Activated naive CD8-positive, alpha-beta T cell treated with anti-CD3 and anti-CD28 coated beads, Interleukin-2, amount 10 ng/mL, durations not matched to agents 7 days and 5 days (primary cell): ENCODE data around the gene EMC8. TPM values are rescaled to one million over a fixed set of nuclear protein-coding genes. Genes with fewer than 3 reads are reported as not detected.

Experiments
- ATAC-seq: fragments of 150-1000 bp; cut with Tn5 transposase; one replicate; pipeline ENCODE4 v1.10.0; 2021; ENCODE audit warnings: low read depth, moderate library complexity
- POLR2A ChIA-PET: fragments of 350-600 bp; sonication (Branson Sonifier 250); formaldehyde crosslinking; loops from one replicate; lab custom pipeline; 2021; ENCODE audit warnings: antibody characterized with exemption; lab: Charles Lee
- DNase-seq: peaks from one replicate; pipeline ENCODE4 v3.0.0; 2021
- H3K27ac Mint-ChIP-seq: one replicate; pipeline ENCODE4 v1.8.0; 2022; ENCODE audit warnings: mild to moderate bottlenecking, mixed read lengths
- H3K27me3 Mint-ChIP-seq: one replicate; pipeline ENCODE4 v1.8.0; 2022; ENCODE audit warnings: mild to moderate bottlenecking, moderate library complexity, mixed read lengths
- H3K36me3 Mint-ChIP-seq: one replicate; pipeline ENCODE4 v1.8.0; 2021; ENCODE audit warnings: mild to moderate bottlenecking, mixed read lengths
- H3K4me1 Mint-ChIP-seq: one replicate; pipeline ENCODE4 v1.8.0; 2021; ENCODE audit warnings: mixed read lengths
- H3K4me3 Mint-ChIP-seq: one replicate; pipeline ENCODE4 v1.8.0; 2022; ENCODE audit warnings: mild to moderate bottlenecking, moderate library complexity, mixed read lengths
- H3K9me3 Mint-ChIP-seq: one replicate; pipeline ENCODE4 v1.8.0; 2021; ENCODE audit warnings: mixed read lengths
- total RNA-seq, 2 experiments: library from RNA; stranded (reverse); gene quantifications; one replicate each; pipeline ENCODE4 v1.2.3, GENCODE V29; 2021

Gene EMC8
- total RNA-seq, 2 experiments from 2014 or later: 29.2 to 34.1 TPM

- Mint-ChIP-seq H3K27ac (no peak overlapping the region), H3K4me1 (peaks cover 10% of the 10 kb centered on the region), H3K9me3 (no peaks in the 10 kb centered on the region), H3K36me3 (no peaks in the 10 kb centered on the region), H3K27me3 (peaks cover 21% of the 10 kb centered on the region), H3K4me3 (no peak overlapping the region)
- POLR2A ChIA-PET: no interaction called here
- DNase-seq: peak; percentile 59
- ATAC-seq: peak; percentile 50
Observed at GRCh38 chr16:85759631-85760419, 39.5 kb downstream of the EMC8 start.

- no peak overlapping the region for H3K4me3 Mint-ChIP-seq
Observed at GRCh38 chr16:85759136-85759535, 40.2 kb downstream of the EMC8 start.

GRCh38 chr16:85757341-85757822 is 42.0 kb downstream of the EMC8 start:
- Mint-ChIP-seq H3K27me3 (peaks cover 30% of the 10 kb centered on the region), H3K27ac (no peak overlapping the region), H3K9me3 (no peaks in the 10 kb centered on the region), H3K4me3 (no peak overlapping the region), H3K4me1 (peaks cover 10% of the 10 kb centered on the region), H3K36me3 (no peaks in the 10 kb centered on the region)
- DNase-seq (no peak), ATAC-seq (no peak)
- POLR2A ChIA-PET: no interaction called here

More at GRCh38 chr16:85759136-85759535, 40.2 kb downstream of the EMC8 start:
- H3K9me3 Mint-ChIP-seq: no peaks in the 10 kb centered on the region
- H3K27me3 Mint-ChIP-seq: peaks cover 21% of the 10 kb centered on the region
- no peak overlapping the region for H3K27ac Mint-ChIP-seq
- DNase-seq (no peak), ATAC-seq (peak; percentile 24)
- H3K4me1 Mint-ChIP-seq: peaks cover 10% of the 10 kb centered on the region
- H3K36me3 Mint-ChIP-seq: no peaks in the 10 kb centered on the region
- POLR2A ChIA-PET: no interaction called here

- Mint-ChIP-seq H3K4me3 (no peak overlapping the region), H3K9me3 (no peaks in the 10 kb centered on the region), H3K4me1 (peaks cover 10% of the 10 kb centered on the region), H3K27me3 (peaks cover 40% of the 10 kb centered on the region), H3K36me3 (no peaks in the 10 kb centered on the region), H3K27ac (no peak overlapping the region)
- no peak for ATAC-seq
- no peak for DNase-seq
- POLR2A ChIA-PET: no interaction called here
Observed at GRCh38 chr16:85755929-85756768, 43.2 kb downstream of the EMC8 start.

- H3K27me3 Mint-ChIP-seq: peaks cover 36% of the 10 kb centered on the region
- no peak for DNase-seq
- no peak overlapping the region for H3K27ac Mint-ChIP-seq
- no peak overlapping the region for H3K4me3 Mint-ChIP-seq
- peaks cover 14% of the 10 kb centered on the region for H3K4me1 Mint-ChIP-seq
- POLR2A ChIA-PET: no interaction called here
- H3K36me3 Mint-ChIP-seq: no peaks in the 10 kb centered on the region
- no peak for ATAC-seq
- H3K9me3 Mint-ChIP-seq: no peaks in the 10 kb centered on the region
Observed at GRCh38 chr16:85754413-85754812, 44.9 kb downstream of the EMC8 start.

- DNase-seq (no peak), ATAC-seq (no peak)
- H3K4me3 Mint-ChIP-seq: no peak overlapping the region
- H3K36me3 Mint-ChIP-seq: no peaks in the 10 kb centered on the region
- peaks cover 33% of the 10 kb centered on the region for H3K27me3 Mint-ChIP-seq
- POLR2A ChIA-PET: no interaction called here
- peaks cover 11% of the 10 kb centered on the region for H3K4me1 Mint-ChIP-seq
- H3K27ac Mint-ChIP-seq: no peak overlapping the region
- no peaks in the 10 kb centered on the region for H3K9me3 Mint-ChIP-seq
Observed at GRCh38 chr16:85753976-85754375, 45.4 kb downstream of the EMC8 start.

- Mint-ChIP-seq H3K9me3 (no peaks in the 10 kb centered on the region), H3K4me3 (no peak overlapping the region), H3K4me1 (peaks cover 7% of the 10 kb centered on the region), H3K27me3 (peaks cover 30% of the 10 kb centered on the region), H3K27ac (no peak overlapping the region), H3K36me3 (no peaks in the 10 kb centered on the region)
- POLR2A ChIA-PET: no interaction called here
- ATAC-seq: no peak
- DNase-seq: no peak
Observed at GRCh38 chr16:85753559-85753958, 45.8 kb downstream of the EMC8 start.

- POLR2A ChIA-PET: no interaction called here
- DNase-seq: no peak
- Mint-ChIP-seq H3K4me1 (peaks cover 7% of the 10 kb centered on the region), H3K27me3 (peaks cover 35% of the 10 kb centered on the region), H3K4me3 (no peak overlapping the region), H3K9me3 (no peaks in the 10 kb centered on the region), H3K27ac (no peak overlapping the region), H3K36me3 (no peaks in the 10 kb centered on the region)
- ATAC-seq: no peak
Observed at GRCh38 chr16:85752511-85753420, 46.6 kb downstream of the EMC8 start.

GRCh38 chr16:85751698-85752501 is 47.4 kb downstream of the EMC8 start:
- DNase-seq: no peak
- no peak overlapping the region for H3K27ac Mint-ChIP-seq
- no peak for ATAC-seq
- POLR2A ChIA-PET: no interaction called here
- peaks cover 36% of the 10 kb centered on the region for H3K27me3 Mint-ChIP-seq
- no peaks in the 10 kb centered on the region for H3K9me3 Mint-ChIP-seq
- no peak overlapping the region for H3K4me3 Mint-ChIP-seq
- H3K4me1 Mint-ChIP-seq: peaks cover 10% of the 10 kb centered on the region
- no peaks in the 10 kb centered on the region for H3K36me3 Mint-ChIP-seq

GRCh38 chr16:85750827-85751697 is 48.3 kb downstream of the EMC8 start, which contains the start of gene C16orf74:
C16orf74 (minus strand) TSS chr16:85751096; CDS start chr16:85735217, 15,879 bp downstream.
- POLR2A ChIA-PET: no interaction called here
- DNase-seq (peak; percentile 55), ATAC-seq (peak; percentile 76)
- H3K4me3 Mint-ChIP-seq: peak within 1 kb of the TSS; percentile 84
- peaks cover 10% of the 10 kb centered on the region for H3K4me1 Mint-ChIP-seq
- H3K27ac Mint-ChIP-seq: no peak within 1 kb of the TSS
- H3K9me3 Mint-ChIP-seq: no peaks in the 10 kb centered on the region
- H3K27me3 Mint-ChIP-seq: peaks cover 35% of the 10 kb centered on the region
- H3K36me3 Mint-ChIP-seq: no peaks in the 10 kb centered on the region

- no peaks in the 10 kb centered on the region for H3K36me3 Mint-ChIP-seq
- H3K27me3 Mint-ChIP-seq: peaks cover 38% of the 10 kb centered on the region
- POLR2A ChIA-PET: no interaction called here
- H3K4me3 Mint-ChIP-seq: peak overlapping the region; percentile 84
- H3K27ac Mint-ChIP-seq: no peak overlapping the region
- no peak for DNase-seq
- peak; percentile 30 for ATAC-seq
- peaks cover 10% of the 10 kb centered on the region for H3K4me1 Mint-ChIP-seq
- H3K9me3 Mint-ChIP-seq: no peaks in the 10 kb centered on the region
Observed at GRCh38 chr16:85750146-85750826, 49.1 kb downstream of the EMC8 start.
